H1 (cell line): ENCODE measurements around the gene DDN. TPM values are rescaled to one million over a fixed set of nuclear protein-coding genes. Genes with fewer than 3 reads are reported as not detected.

Experiments
- RAD21 ChIP-seq, 2 experiments: IDR thresholded peaks in 1 of 2; conservative IDR thresholded peaks in 1 of 2; 2 replicates each; pipeline ENCODE4 v1.6.1; 2011; ENCODE audit warnings: low read depth in 2 of 2, low read length in 2 of 2, improper control_type of control experiment in 1 of 2, inconsistent platforms in 1 of 2, mild to moderate bottlenecking in 1 of 2, moderate library complexity in 1 of 2
- TCF12 ChIP-seq: IDR thresholded peaks from 2 replicates; pipeline ENCODE4 v1.6.1; 2011; ENCODE audit warnings: low read depth, mild to moderate bottlenecking, low read length
- USF2 ChIP-seq: IDR thresholded peaks from 2 replicates; pipeline ENCODE4 v1.6.1; 2011; ENCODE audit warnings: low read length, improper control_type of control experiment
- polyA plus RNA-seq, 7 experiments: library from polyadenylated mRNA; depleted of rRNA in 3 of 7; stranded (reverse) in 5 of 7; unstranded in 2 of 7; fragments of >200 nt in 5 of 7; fragments of 200-250 nt in 2 of 7; gene quantifications; 1 replicate in 5 of 7; 2 replicates in 1 of 7; 4 replicates in 1 of 7; pipeline versions ENCODE4 v1.2.1 to v1.2.3, GENCODE V29; 2011 to 2013; ENCODE audit warnings: missing spikeins in 2 of 7, mixed read lengths in 2 of 7
- total RNA-seq: library from RNA; stranded (reverse); fragmentation: NEBNext Ultra II Directional; extraction: Animal tissue kit (Norgen Biotek cat#: 25700); gene quantifications from 2 replicates; pipeline ENCODE4 v1.2.1, GENCODE V29; 2021

The DDN gene
- total and polyA plus RNA-seq, 2 of the 8 experiments (the other 6 are each of a cell fraction or from before 2014, with no cell fraction given), result 0.14 to 0.30 TPM

DNA sequence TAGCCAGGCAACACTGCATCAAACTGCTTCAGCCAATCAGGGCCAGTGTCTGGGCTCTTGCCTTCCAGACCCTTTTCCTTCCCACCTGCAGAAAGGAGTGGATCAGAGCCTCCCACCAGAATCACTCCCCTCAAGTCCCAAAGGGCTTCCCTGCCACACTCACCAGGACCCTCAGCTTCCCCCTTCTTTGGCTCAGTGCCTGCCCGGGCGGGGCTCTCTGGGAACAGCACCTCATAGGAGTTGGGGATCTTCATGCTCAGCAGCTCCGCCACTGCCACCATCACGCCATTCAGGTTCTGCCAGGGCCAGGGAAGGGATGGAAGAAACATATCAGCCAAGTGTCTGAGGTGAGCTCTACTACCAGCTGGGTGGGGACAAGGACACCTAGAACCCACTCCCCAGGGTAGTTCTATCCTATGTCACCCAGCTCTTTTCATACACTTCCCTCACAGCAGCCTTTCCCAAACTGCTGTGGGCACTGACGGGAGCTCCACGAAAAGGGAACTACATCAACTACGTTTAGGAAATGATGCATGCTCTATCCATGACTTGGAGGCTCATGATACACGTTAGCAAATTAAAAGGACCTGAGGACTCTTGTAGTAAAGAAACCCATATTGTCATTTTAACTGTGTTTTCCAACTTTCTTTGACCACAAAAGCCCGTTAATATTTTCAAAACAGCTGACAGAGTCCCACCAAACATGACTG, 28.8 kb upstream of the DDN start (continued):
- no peak for TF ChIP-seq USF2
- TF ChIP-seq RAD21 (IDR thresholded peaks at IDR 0.05 in 1 of 2, conservative IDR thresholded peaks at IDR 0.05 in 1 of 2; ENCODE audit: low read depth in 2 of 2, low read length in 2 of 2), result no peak
- no peak for TF ChIP-seq TCF12
